HepG2 (cell line): ENCODE results near the gene SIX4.

Experiments
- BRD4 ChIP-seq: sonication (generic); formaldehyde crosslinking; IDR thresholded peaks from 2 replicates; pipeline ENCODE4 v1.4.0; 2020; ENCODE audit warnings: missing genetic modification reagents
- CTCF ChIP-seq: sonication (generic); formaldehyde crosslinking; IDR thresholded peaks from 2 replicates; pipeline ENCODE4 v1.5.0; 2020; ENCODE audit warnings: mild to moderate bottlenecking, missing genetic modification reagents, moderate library complexity
- ELF4 ChIP-seq: sonication (generic); formaldehyde crosslinking; IDR thresholded peaks from 2 replicates; pipeline ENCODE4 v1.5.0; 2020; ENCODE audit warnings: missing genetic modification reagents, mild to moderate bottlenecking, moderate library complexity, borderline replicate concordance
- ESRRA ChIP-seq: sonication (generic); formaldehyde crosslinking; IDR thresholded peaks from 2 replicates; pipeline ENCODE4 v1.5.1; 2020; ENCODE audit warnings: mild to moderate bottlenecking, low read depth, missing genetic modification reagents
- EZH2 ChIP-seq: conservative IDR thresholded peaks from 2 replicates; pipeline ENCODE4 v1.6.1; 2012; ENCODE audit warnings: mild to moderate bottlenecking, low read depth, low read length, moderate library complexity
- FIP1L1 ChIP-seq: fragments of 200-400 bp; formaldehyde crosslinking; IDR thresholded peaks from 2 replicates; pipeline ENCODE4 v1.6.1; 2018; ENCODE audit warnings: low read depth, mild to moderate bottlenecking, low read length, moderate library complexity, borderline replicate concordance; ENCODE audit not compliant: insufficient read depth
- MYC ChIP-seq: sonication (generic); formaldehyde crosslinking; IDR thresholded peaks from 2 replicates; pipeline ENCODE4 v1.9.0; 2021; ENCODE audit warnings: missing genetic modification reagents, borderline replicate concordance
- PRMT3 ChIP-seq: sonication (generic); formaldehyde crosslinking; IDR thresholded peaks from 2 replicates; pipeline ENCODE4 v1.8.1; 2022; ENCODE audit warnings: low read depth, mild to moderate bottlenecking, moderate library complexity, missing genetic modification reagents, borderline replicate concordance
- RAD21 ChIP-seq: fragments of 450-650 bp; formaldehyde crosslinking; IDR thresholded peaks from 2 replicates; pipeline ENCODE4 v1.5.0; 2020; ENCODE audit warnings: mild to moderate bottlenecking
- SMAD3 ChIP-seq: sonication (generic); formaldehyde crosslinking; IDR thresholded peaks from 2 replicates; pipeline ENCODE4 v1.4.0; 2020; ENCODE audit warnings: missing genetic modification reagents
- STAG1 ChIP-seq: sonication (generic); formaldehyde crosslinking; IDR thresholded peaks from 2 replicates; pipeline ENCODE4 v1.4.0; 2020; ENCODE audit warnings: missing genetic modification reagents
- ZBTB7A ChIP-seq: sonication (generic); formaldehyde crosslinking; IDR thresholded peaks from 2 replicates; pipeline ENCODE4 v1.8.0; 2022; ENCODE audit warnings: mild to moderate bottlenecking, missing genetic modification reagents
- TF ChIP-seq, protein P1 (sequence below): sonication (generic); formaldehyde crosslinking; IDR thresholded peaks from 2 replicates; pipeline ENCODE4 v1.9.0; 2022; ENCODE audit warnings: missing genetic modification reagents, mild to moderate bottlenecking, borderline replicate concordance

DNA sequence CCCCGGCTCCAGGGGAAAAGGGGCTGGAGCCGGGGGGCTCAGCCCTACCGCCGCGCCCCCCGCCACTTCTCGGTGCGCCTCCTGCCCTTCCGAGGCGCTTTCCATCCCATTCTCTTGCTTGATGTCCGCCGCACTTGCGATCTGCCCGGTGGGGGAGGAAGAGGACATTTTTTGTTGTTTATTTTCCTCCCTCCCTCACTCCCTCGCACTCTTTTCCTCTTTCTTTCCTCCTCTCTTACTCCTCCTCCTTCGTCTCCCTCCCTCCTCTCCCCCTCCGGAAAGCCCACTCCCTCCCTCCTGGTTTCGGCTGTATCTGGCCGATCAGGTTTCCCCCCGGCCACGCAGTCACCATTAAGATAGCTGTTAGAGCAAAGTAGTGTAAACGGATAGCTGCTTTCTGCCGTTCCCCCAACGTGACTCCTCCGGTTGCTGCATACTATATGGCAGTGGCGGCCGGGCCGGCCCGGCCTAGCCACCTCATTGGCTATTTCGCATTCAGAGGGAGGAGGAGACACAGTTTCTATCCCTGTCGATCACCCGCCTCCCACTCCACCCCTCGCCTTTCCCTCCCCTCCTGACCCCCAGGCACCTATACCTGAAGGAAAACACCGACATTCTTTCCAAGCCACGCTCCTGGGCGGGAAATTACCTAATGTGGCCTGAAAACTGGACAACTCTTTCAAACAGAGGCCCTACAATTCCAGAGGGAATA is at the start of gene SIX4:
- TF ChIP-seq ELF4, result no peak
- TF ChIP-seq ESRRA, result no peak
- no peak for TF ChIP-seq CTCF (CRISPR knock-in tag)
- no peak for TF ChIP-seq RAD21 (CRISPR knock-in tag)
- no peak for TF ChIP-seq EZH2
- TF ChIP-seq STAG1 (CRISPR knock-in tag), result no peak
- 0 out of 2 replicates have a peak, but pooled peaks have one; percentile 8 for TF ChIP-seq MYC
- no peak for TF ChIP-seq SMAD3 (CRISPR knock-in tag)
- TF ChIP-seq ZBTB7A, result no peak
- TF ChIP-seq PRMT3 (CRISPR knock-in tag), result no peak
- TF ChIP-seq, protein P1, sequence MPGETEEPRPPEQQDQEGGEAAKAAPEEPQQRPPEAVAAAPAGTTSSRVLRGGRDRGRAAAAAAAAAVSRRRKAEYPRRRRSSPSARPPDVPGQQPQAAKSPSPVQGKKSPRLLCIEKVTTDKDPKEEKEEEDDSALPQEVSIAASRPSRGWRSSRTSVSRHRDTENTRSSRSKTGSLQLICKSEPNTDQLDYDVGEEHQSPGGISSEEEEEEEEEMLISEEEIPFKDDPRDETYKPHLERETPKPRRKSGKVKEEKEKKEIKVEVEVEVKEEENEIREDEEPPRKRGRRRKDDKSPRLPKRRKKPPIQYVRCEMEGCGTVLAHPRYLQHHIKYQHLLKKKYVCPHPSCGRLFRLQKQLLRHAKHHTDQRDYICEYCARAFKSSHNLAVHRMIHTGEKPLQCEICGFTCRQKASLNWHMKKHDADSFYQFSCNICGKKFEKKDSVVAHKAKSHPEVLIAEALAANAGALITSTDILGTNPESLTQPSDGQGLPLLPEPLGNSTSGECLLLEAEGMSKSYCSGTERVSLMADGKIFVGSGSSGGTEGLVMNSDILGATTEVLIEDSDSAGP (CRISPR knock-in tag), result no peak; the same call in 1 of the 2 replicates
- no peak for TF ChIP-seq FIP1L1
- no peak for TF ChIP-seq BRD4 (CRISPR knock-in tag)
